DLD1 (cell line): ENCODE results near the gene ASS1.

ENCODE experiments used
- in situ Hi-C: cut with HindIII; loops from 2 replicates; pipeline ENCODE4 v1.10.0; 2017; ENCODE audit warnings: low sequenced_read_pairs

Gene ASS1

DNA sequence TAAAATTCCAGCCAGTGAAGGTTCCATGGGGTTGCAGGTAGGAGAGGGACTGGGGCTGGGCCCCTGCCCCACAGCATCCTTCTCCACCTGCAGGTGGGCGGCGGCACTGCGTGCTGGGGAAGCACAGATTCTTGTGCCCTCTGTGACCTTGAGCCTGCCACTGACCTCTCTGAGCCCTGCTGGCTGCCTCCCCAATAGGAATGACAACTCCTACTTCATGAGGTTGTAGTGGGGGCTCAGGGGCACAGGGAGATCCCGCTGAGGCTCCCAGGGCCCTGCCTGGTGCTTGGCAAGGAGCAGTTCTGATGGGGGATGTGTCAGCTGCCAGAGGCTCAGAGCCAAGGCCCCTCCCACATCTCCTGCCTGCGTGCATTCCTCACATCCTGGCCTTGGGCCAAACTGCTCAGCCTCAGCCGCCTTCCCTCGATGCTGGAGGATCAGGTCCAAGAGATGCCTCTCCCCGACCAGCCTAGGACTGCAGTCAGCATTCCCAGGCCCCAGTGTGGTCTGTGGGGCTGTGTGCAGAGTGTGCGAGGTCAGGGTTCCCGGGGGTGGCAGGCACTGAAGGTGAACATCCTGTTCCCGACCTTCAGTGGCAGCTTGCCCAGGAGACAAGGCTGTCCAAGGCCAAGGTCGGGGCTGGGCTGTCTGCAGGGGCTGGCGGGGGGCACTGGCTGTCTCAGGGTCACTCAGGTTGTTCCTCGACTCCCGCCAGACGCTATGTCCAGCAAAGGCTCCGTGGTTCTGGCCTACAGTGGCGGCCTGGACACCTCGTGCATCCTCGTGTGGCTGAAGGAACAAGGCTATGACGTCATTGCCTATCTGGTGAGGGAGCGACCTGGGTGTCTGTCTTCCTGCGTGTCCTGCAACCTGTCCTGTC, 7.0 kb downstream of the ASS1 start:
- in situ Hi-C loops, result no loop called here

DNA sequence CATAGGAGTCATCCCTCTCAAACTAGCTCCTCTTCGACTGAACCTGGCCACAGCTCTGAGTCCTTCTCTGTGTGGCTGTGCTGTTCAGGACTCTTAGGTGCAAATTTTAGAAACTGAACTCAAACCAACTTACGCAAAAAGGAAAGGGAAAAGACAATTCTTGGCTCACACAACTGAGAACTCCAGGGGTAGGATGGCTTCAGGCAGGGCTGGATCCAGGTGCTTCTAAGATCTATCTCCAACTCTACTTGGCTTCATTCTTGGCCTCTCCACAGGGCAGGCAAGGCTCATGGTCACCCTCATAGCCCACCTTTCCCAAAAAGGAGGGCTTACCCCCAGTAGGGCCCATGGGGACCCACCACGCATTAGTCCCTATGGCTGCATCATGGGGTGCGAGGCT, 8.1 kb downstream of the ASS1 start:
- in situ Hi-C loops, result no loop called here

DNA sequence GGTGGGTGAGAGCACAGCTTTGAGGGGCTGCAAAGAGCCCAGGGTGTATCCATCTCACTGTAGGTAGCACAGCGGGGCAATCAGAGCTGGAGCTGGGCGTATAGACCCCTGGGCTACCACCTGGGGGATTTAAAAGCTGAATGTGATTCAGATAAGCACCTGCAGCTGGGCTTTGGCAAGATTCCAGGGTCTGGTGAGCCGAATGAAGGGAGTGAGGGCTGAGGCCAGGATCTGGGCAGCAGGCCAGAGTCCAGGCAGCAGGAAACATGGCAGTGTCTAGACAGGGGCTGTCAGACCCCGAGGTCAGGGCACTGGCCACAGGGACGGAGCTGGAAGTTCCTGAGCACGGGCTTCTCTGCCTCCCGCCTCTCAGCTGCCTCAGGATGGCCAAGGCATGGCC, 8.7 kb downstream of the ASS1 start:
- in situ Hi-C loops, result no loop called here

DNA sequence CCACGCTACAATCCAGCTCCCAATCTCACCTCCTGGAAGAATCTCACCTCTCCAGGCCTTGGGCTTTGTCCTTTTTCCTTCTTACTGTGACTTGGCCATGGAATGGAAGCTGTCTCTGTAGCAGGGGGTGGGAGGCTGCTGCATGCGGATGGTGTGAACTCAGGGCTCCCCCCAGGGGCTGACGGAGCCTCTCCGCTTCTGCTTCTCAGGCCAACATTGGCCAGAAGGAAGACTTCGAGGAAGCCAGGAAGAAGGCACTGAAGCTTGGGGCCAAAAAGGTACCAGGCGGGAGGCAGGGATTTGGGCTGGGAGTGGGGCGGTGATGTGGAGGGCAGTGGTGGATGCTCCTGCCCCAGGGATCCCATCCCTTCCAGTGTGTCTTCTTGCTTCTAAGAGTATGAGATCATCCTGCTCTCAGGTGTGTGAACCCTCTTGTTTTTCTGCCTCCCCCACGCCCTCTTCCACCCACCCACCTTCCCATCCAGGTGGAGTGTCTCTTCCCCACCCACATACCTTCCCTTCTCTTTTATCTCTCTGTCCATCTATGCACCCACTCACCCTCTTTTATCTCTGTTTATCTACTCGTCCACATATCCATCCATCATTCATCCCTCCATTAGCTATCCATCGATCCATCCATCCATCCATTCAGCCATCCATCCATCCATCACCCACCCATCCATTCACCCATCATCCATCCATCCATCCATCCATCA, 9.5 kb downstream of the ASS1 start:
- in situ Hi-C loops, result no loop called here

DNA sequence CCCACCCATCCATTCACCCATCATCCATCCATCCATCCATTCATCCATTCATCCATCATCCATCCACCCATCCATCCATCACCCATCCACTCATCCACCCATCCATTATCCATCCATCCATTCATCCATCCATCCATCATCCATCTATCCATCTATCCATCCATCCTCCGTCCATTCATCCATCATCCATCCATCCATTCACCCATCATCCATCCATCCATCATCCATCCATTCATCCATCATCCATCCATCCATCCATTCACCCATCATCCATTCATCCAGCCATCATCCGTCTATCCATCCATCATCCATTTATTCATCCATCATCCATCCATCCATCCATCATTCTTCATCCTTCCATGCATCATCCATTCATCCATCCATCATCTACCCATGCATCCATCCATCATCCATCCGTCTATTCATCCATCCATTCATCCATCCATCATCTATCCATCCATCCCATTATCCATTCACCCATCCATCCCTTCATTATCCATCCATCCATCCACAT, 10.1 kb downstream of the ASS1 start:
- in situ Hi-C loops, result no loop called here

DNA sequence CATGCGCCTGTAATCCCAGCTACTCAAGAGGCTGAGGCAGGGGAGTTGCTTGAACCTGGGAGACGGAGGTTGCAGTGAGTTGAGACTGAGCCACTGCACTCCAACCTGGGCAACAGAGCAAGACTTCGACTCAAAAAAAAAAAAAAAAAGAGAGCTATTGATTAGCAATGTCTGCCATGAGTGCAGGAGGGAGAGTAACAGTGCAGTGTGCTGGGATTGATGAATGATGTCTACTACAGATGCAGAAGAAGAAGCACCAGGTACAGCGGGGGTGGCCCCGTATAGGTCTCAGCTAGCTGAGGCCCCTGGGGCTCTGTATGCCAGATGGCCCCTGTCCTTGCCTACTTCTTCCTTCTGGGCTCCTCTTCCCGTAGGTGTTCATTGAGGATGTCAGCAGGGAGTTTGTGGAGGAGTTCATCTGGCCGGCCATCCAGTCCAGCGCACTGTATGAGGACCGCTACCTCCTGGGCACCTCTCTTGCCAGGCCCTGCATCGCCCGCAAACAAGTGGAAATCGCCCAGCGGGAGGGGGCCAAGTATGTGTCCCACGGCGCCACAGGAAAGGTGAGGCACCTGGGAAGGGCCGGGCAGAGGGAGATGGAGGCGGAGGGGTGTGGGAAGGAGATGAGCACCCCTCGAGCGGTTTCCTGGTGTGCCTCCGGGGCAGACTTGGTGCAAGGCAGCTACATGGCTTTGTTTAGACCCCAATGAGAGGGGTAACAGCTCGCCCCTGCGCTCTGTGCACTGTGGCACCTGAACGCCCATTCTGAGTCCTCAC, 13.5 kb downstream of the ASS1 start:
- in situ Hi-C loops, result no loop called here

- in situ Hi-C loops, result no loop called here
Measured at GRCh38 chr9:130458804-130459067, 14.0 kb downstream of the ASS1 start.

DNA sequence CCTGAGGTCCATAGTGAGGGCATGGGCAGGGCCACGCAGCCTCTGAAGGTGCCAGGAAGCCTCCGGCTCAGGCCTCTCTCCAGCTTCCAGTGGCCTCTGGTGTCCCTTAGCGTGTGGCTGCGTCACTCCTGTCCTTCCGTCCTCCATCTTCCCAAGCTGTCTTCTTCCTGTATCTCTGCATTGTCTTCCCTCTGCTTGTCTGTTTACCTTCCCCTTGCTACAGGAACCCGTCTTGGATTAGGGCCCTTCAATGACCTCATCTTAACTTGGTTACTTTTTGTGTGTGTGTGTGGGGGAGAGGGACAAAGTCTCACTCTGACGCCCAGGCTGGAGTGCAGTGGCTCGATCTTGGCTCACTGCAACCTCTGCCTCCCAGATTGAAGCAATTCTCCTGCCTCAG, 14.4 kb downstream of the ASS1 start:
- in situ Hi-C loops, result no loop called here

GRCh38 chr9:130459941-130460669, 15.3 kb downstream of the ASS1 start:
- in situ Hi-C loops, result no loop called here

- in situ Hi-C loops, result no loop called here
Measured at GRCh38 chr9:130461218-130461630, 16.5 kb downstream of the ASS1 start.

DNA sequence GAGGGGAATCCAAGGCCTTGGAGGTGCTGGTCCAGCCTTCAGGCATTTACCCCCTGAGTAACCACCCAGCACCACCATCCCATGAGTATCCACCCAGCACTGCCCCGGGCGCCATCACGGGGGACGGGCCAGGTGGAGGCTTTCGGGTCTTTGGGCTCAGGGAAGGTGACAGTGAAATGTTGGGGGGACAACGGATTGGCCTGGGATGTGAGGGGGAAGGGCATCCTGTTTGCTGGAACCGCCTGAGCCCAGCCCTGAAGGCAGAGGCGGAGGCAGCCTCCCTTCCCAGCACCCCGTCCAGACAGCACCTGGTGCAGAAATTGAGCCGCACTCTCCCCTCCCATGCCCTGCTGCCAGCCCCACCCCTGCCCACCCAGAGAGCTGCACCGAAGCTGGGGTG, 17.0 kb downstream of the ASS1 start:
- in situ Hi-C loops, result no loop called here

DNA sequence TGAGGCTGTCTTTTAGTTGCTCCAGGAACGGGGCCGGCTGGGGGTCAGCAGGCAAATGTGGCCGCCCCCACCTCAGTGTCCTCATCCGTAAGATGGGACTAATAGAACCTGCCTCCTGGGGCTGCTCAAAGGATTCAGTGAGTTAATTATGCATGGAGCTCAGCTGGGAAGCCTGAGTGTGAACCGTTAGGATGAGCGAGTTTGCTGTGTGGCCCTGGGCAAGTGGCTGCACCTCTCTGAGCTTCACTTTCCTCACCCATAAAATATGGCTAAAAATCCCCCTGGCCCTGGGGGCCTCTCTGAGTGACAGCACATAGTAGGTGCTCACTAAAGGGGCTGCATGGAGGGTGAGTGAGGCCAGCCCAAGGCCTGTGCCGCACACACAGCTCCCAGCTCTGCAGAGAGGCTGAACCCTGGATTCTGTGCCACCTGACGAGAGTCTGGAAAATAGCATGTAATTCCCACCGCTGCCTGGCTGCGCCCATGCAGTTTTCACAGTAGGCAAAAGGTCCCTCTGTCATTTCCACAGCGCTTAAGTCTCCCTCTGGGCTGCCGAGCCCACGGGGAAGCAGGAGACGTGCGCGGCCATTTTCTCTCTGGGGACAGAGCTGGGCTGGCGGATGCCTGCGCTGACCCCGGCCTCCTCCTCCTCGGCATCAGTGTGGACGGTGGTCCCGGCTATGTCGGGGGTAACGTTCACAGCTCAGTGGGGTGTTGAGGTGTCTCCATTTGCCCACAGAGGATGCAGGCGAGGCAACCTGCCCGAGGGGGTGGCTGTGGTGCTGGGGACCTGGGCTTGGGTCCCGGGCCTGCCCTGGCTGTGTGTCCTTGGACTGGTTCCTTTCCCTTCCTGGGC, 18.2 kb downstream of the ASS1 start:
- in situ Hi-C loops, result no loop called here

DNA sequence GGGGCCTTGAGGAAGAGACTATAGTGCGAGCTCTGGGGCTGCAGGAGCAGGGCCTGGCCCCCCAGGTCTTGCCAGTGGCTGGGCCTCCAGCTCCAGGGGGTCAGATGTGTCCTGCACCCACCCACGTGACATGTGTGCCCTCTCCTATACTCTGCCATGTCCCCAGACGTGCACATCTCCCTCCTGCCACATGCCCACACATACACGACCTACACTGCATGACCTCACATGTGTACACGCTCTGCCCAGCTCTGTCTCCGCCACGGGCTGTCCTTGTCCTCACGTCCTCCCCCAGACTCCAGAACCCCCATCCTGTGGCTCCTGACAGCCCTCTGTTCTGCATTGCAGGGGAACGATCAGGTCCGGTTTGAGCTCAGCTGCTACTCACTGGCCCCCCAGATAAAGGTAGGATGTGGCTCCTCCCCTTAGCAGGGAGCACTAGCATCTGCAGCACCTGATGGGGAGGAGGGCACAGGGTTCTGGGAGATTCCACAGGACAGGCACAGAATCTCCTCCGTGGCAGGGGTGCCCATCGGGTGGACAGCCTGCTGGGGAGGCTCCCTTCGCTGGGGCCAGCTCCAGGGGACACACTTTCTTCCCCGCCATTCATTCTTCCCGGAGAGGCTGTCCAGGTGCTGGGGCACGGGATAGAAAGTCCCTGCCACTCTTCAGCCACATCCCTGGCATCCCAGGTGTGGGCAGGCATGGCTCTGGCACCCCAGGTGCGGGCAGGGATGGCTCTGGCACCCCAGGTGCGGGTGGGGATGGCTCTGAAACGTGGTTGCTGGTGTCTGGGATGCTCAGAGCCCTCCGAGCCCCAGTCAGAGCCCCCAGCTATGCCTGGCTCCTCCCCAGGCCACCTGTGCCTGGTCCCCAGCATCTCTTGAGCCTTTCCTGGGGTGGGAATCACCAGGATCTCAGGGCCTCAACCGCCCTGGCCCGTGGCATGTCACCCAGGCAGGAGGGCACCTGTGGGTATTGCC, 19.3 kb downstream of the ASS1 start:
- in situ Hi-C loops, result no loop called here

- in situ Hi-C loops, result no loop called here
Measured at GRCh38 chr9:130465383-130466096, 20.8 kb downstream of the ASS1 start.

- in situ Hi-C loops, result no loop called here
Measured at GRCh38 chr9:130466537-130467217, 21.9 kb downstream of the ASS1 start.

- in situ Hi-C loops, result no loop called here
Measured at GRCh38 chr9:130467316-130467715, 22.6 kb downstream of the ASS1 start.

GRCh38 chr9:130468566-130468965, 23.8 kb downstream of the ASS1 start:
- in situ Hi-C loops, result no loop called here

GRCh38 chr9:130470269-130470668, 25.5 kb downstream of the ASS1 start:
- in situ Hi-C loops, result no loop called here
